OCI-LY7 (cell line): ENCODE results near the gene MSL1. TPM values are rescaled to one million over a fixed set of nuclear protein-coding genes. Genes with fewer than 3 reads are reported as not detected.

ENCODE experiments used
- BruUV-seq: library from RNA; stranded (reverse); fragments of 400-500 nt; replicated peaks from 2 replicates; lab custom pipeline; 2021; lab: Mats Ljungman, UMichigan
- CTCF ChIA-PET: fragments of 300-600 bp; sonication (Branson Sonifier 250); formaldehyde crosslinking; loops from one replicate; lab custom pipeline; 2022; ENCODE audit warnings: antibody characterized with exemption; ENCODE audit not compliant: unreplicated experiment; lab: Charles Lee
- POLR2A ChIA-PET: fragments of 300-600 bp; sonication (Branson Sonifier 250); formaldehyde crosslinking; loops from one replicate; lab custom pipeline; 2022; ENCODE audit warnings: antibody characterized with exemption; lab: Charles Lee
- DNase-seq: peaks from one replicate; pipeline ENCODE4 v3.0.0-alpha.2; 2015; ENCODE audit warnings: low spot score
- H2AFZ ChIP-seq: fragments of 200-600 bp; sonication (generic), shearing (Covaris generic); 2 replicates; pipeline ENCODE4 v1.6.1; 2014; ENCODE audit warnings: mild to moderate bottlenecking, antibody characterized with exemption, low read length, moderate library complexity
- H3K27ac ChIP-seq: fragments of 200-600 bp; sonication (generic); 2 replicates; pipeline ENCODE4 v1.5.1; 2014; ENCODE audit warnings: mixed run types, low read depth, mild to moderate bottlenecking, moderate library complexity, low read length, inconsistent platforms; ENCODE audit not compliant: poor library complexity, severe bottlenecking
- H3K36me3 ChIP-seq: fragments of 200-600 bp; sonication (generic); 2 replicates; pipeline ENCODE4 v1.6.1; 2014; ENCODE audit warnings: mild to moderate bottlenecking, antibody characterized with exemption, low read length, moderate library complexity, mixed read lengths; ENCODE audit not compliant: insufficient read depth
- H3K4me1 ChIP-seq: fragments of 200-600 bp; sonication (generic); 2 replicates; pipeline ENCODE4 v1.5.1; 2014; ENCODE audit warnings: mild to moderate bottlenecking, low read length; ENCODE audit not compliant: insufficient read depth, poor library complexity, severe bottlenecking
- H3K4me2 ChIP-seq: fragments of 200-600 bp; sonication (generic); 2 replicates; pipeline ENCODE4 v1.6.1; 2014; ENCODE audit warnings: mild to moderate bottlenecking, low read length
- H3K4me3 ChIP-seq: fragments of 200-600 bp; sonication (generic); 2 replicates; pipeline ENCODE4 v1.5.1; 2014; ENCODE audit warnings: mild to moderate bottlenecking, low read depth, low read length; ENCODE audit not compliant: poor library complexity, severe bottlenecking
- H3K79me2 ChIP-seq: fragments of 200-600 bp; sonication (generic); 2 replicates; pipeline ENCODE4 v1.6.1; 2016; ENCODE audit warnings: low read depth, mild to moderate bottlenecking, low read length, moderate library complexity, mixed read lengths; ENCODE audit not compliant: insufficient read depth
- H3K9me2 ChIP-seq: fragments of 200-600 bp; sonication (generic); 2 replicates; pipeline ENCODE4 v1.6.1; 2016; ENCODE audit warnings: mild to moderate bottlenecking, low read length, mixed read lengths; ENCODE audit not compliant: insufficient read depth
- H3K9me3 ChIP-seq: fragments of 200-600 bp; sonication (generic); 2 replicates; pipeline ENCODE4 v1.6.1; 2014; ENCODE audit warnings: mild to moderate bottlenecking, mixed run types, low read length, mixed read lengths
- H4K20me1 ChIP-seq: fragments of 200-600 bp; sonication (generic); 2 replicates; pipeline ENCODE4 v1.6.1; 2014; ENCODE audit warnings: mild to moderate bottlenecking, antibody characterized with exemption, low read length, moderate library complexity, mixed read lengths; ENCODE audit not compliant: insufficient read depth
- CTCF ChIP-seq: fragments of 200-600 bp; sonication (generic); conservative IDR thresholded peaks from 2 replicates; pipeline ENCODE4 v1.5.1; 2014; ENCODE audit warnings: mild to moderate bottlenecking, antibody characterized with exemption, low read length, moderate library complexity, mixed read lengths
- EZH2phosphoT487 ChIP-seq: fragments of 200-600 bp; sonication (generic); IDR thresholded peaks from 2 replicates; pipeline ENCODE4 v1.6.1; 2018; ENCODE audit warnings: low read depth, borderline replicate concordance, mild to moderate bottlenecking, mixed run types, antibody characterized with exemption, low read length, moderate library complexity, mixed read lengths
- intact Hi-C: fragments of 100-400 bp; cut with micrococcal nuclease; formaldehyde crosslinking; loops from one replicate; pipeline ENCODE4 v1.10.0; 2022; ENCODE audit not compliant: unreplicated experiment
- total RNA-seq, 2 experiments: library from RNA; depleted of rRNA in 1 of 2; stranded (reverse); fragments of >200 nt in 1 of 2; shearing (Covaris generic) in 1 of 2; gene quantifications; 2 replicates each; pipeline ENCODE4 v1.2.3, GENCODE V29; 2014 to 2022

The MSL1 gene
- total RNA-seq, 2 experiments from 2014 or later, result 95.4 to 97.2 TPM

GRCh38 chr17:40113110-40113906 is 8.5 kb upstream of the MSL1 start:
- Histone ChIP-seq H2AFZ (peak overlapping the region; percentile 88), H3K9me2 (no peaks in the 10 kb centered on the region), H3K4me3 (peak overlapping the region; percentile 64), H3K36me3 (no peaks in the 10 kb centered on the region), H4K20me1 (no peaks in the 10 kb centered on the region), H3K4me1 (peaks cover 60% of the 10 kb centered on the region), H3K4me2 (peak overlapping the region; percentile 77), H3K9me3 (no peaks in the 10 kb centered on the region), H3K27ac (peak overlapping the region; percentile 78), H3K79me2 (no peaks in the 10 kb centered on the region)
- intact Hi-C loops, result loop anchor here (1.0 to 5.0 kb wide), 4 partner anchors 27 to 174 kb away; partner anchors contain the start of genes CASC3 and CDC6
- DNase-seq, result peak; percentile 97
- CTCF ChIA-PET, result interaction anchor here (0.5 to 2.8 kb wide), 11 partner anchors 10 to 117 kb away, joined by 3 to 21 read pairs (median 6); partner anchors contain the start of genes CASC3, MSL1 and NR1D1
- TF ChIP-seq CTCF, result peak; percentile 95
- TF ChIP-seq EZH2phosphoT487, result no peak
- POLR2A ChIA-PET, result interaction anchor here (0.6 to 4.1 kb wide), 12 partner anchors 10 to 208 kb away, joined by 3 to 52 read pairs (median 4); partner anchors contain the start of genes CASC3, NR1D1 and WIPF2
- BruUV-seq, result TSS peak; percentile 100

GRCh38 chr17:40113907-40114245 is 7.9 kb upstream of the MSL1 start:
- TF ChIP-seq EZH2phosphoT487 (no peak), CTCF (no peak)
- Histone ChIP-seq H3K9me3 (no peaks in the 10 kb centered on the region), H4K20me1 (no peaks in the 10 kb centered on the region), H2AFZ (peak overlapping the region; percentile 64), H3K4me2 (peak overlapping the region; percentile 77), H3K36me3 (no peaks in the 10 kb centered on the region), H3K9me2 (no peaks in the 10 kb centered on the region), H3K4me3 (peak overlapping the region; percentile 64), H3K4me1 (peaks cover 56% of the 10 kb centered on the region), H3K27ac (peak overlapping the region; percentile 78), H3K79me2 (no peaks in the 10 kb centered on the region)
- intact Hi-C loops, result loop anchor here (1.0 to 5.0 kb wide), 4 partner anchors 26 to 173 kb away; partner anchors contain the start of genes CASC3 and CDC6
- no peak for DNase-seq
- CTCF ChIA-PET, result interaction anchor here (1.5 to 2.8 kb wide), 4 partner anchors 13 to 104 kb away, joined by 3 to 21 read pairs (median 12); partner anchors contain the start of genes CASC3 and NR1D1
- POLR2A ChIA-PET, result interaction anchor here (0.6 to 4.1 kb wide), 7 partner anchors 9 to 384 kb away, joined by 3 to 52 read pairs (median 4); partner anchors contain the start of genes CASC3, NR1D1 and WIPF2
- BruUV-seq, result no TSS peak
